Measurements from ENCODE around the gene PDZD8.
A peak's percentile ranks its signal among the peaks of the same experiment; 100 is the strongest.

The PDZD8 gene

GRCh38 chr10:117339578-117339977 lies 35.7 kb downstream of the PDZD8 start:
- H3K4me3 ChIP-seq (ENCODE audit: low read depth, low read length), result no peak overlapping the region
- no peak for DNase-seq (ENCODE audit: low read depth)
- no peak for TF ChIP-seq CTCF (IDR thresholded peaks at IDR 0.05; ENCODE audit: insufficient read depth, low read depth, low read length, missing control alignments)

- DNase-seq (ENCODE audit: low read depth), result no peak
- H3K4me3 ChIP-seq (ENCODE audit: low read depth, low read length), result no peak overlapping the region
- no peak for TF ChIP-seq CTCF (IDR thresholded peaks at IDR 0.05; ENCODE audit: insufficient read depth, low read depth, low read length, missing control alignments)
These were observed 40.3 kb downstream of the PDZD8 start for GRCh38 chr10:117334926-117335325.

GRCh38 chr10:117334066-117334465 lies 41.2 kb downstream of the PDZD8 start:
- no peak for TF ChIP-seq CTCF (IDR thresholded peaks at IDR 0.05; ENCODE audit: insufficient read depth, low read depth, low read length, missing control alignments)
- no peak overlapping the region for H3K4me3 ChIP-seq (ENCODE audit: low read depth, low read length)
- no peak for DNase-seq (ENCODE audit: low read depth)

GRCh38 chr10:117327262-117327661 lies 48.0 kb downstream of the PDZD8 start:
- no peak overlapping the region for H3K4me3 ChIP-seq (ENCODE audit: low read depth, low read length)
- no peak for TF ChIP-seq CTCF (IDR thresholded peaks at IDR 0.05; ENCODE audit: insufficient read depth, low read depth, low read length, missing control alignments)
- no peak for DNase-seq (ENCODE audit: low read depth)

GRCh38 chr10:117324367-117324766 lies 50.9 kb downstream of the PDZD8 start:
- no peak overlapping the region for H3K4me3 ChIP-seq (ENCODE audit: low read depth, low read length)
- no peak for TF ChIP-seq CTCF (IDR thresholded peaks at IDR 0.05; ENCODE audit: insufficient read depth, low read depth, low read length, missing control alignments)
- no peak for DNase-seq (ENCODE audit: low read depth)

GRCh38 chr10:117322260-117322659 lies 53.0 kb downstream of the PDZD8 start:
- DNase-seq (ENCODE audit: low read depth), result no peak
- no peak for TF ChIP-seq CTCF (IDR thresholded peaks at IDR 0.05; ENCODE audit: insufficient read depth, low read depth, low read length, missing control alignments)
- no peak overlapping the region for H3K4me3 ChIP-seq (ENCODE audit: low read depth, low read length)

GRCh38 chr10:117320050-117320665 lies 55.1 kb downstream of the PDZD8 start:
- TF ChIP-seq CTCF (IDR thresholded peaks at IDR 0.05; ENCODE audit: insufficient read depth, low read depth, low read length, missing control alignments), result peak; percentile 51
- no peak overlapping the region for H3K4me3 ChIP-seq (ENCODE audit: low read depth, low read length)
- peak; percentile 29 for DNase-seq (ENCODE audit: low read depth)

Measured in GM12865 (cell line).